ENCODE measurements around the gene RRAS2. TPM values are rescaled to one million over a fixed set of nuclear protein-coding genes. Genes with fewer than 3 reads are reported as not detected.
A peak's percentile ranks its signal among the peaks of the same experiment; 100 is the strongest.
"Not testable (repeated sequence)": the region's sequence is repeated elsewhere in the genome, so short reads cannot be mapped to it uniquely, and the experiment has no call there.

RRAS2 gene
- 23.4 TPM for total RNA-seq

DNA sequence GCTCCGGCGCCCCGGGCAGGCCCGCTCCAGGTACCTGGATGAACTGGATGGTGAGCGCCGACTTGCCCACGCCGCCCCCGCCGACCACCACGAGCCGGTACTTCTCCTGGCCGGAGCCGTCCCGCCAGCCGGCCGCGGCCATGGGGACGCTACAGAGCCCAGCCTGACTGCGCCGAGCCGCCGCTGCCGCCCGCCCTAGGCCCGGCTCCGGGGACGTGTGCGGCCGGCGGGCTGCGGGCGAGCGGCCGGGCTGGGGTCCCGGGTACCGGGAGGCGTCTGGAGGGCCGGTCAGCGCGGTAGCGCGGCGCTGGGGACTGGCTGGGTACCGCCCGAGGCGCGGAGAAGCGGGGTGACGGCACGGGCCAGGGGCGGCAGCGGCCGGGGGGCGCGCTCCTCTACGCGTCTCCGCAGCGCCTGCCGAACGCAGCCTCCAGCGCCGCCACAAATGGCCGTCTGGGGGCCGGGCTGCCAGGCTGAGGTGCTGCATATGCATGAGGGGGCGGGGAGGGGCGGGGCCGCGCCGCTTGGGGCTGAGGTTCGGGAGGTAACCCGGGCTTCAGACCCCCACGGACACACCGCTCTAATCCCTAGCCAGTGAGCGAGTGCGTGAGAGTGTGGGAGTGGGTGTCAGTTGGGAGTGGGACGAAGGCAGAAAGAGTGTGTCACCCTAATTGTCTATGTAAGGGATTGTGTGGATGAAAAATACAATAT is at the start of gene RRAS2:
Gene RRAS2, minus strand, starts transcription at position 455 of the 711 bp plus-strand sequence. Its CDS starts 313 bp downstream, at position 142.
- intact Hi-C loops (cut with DNase I), result no loop called here
- ATAC-seq, result peak; percentile 90
- peak; percentile 81 for DNase-seq (ENCODE audit: low spot score)

- no peak for DNase-seq (ENCODE audit: low spot score)
- no peak for ATAC-seq
- intact Hi-C loops (cut with DNase I), result no loop called here
These were observed 49.6 kb upstream of the RRAS2 start for GRCh38 chr11:14408612-14409011.

GRCh38 chr11:14406116-14406515 is 47.1 kb upstream of the RRAS2 start:
- intact Hi-C loops (cut with DNase I); ATAC-seq; DNase-seq (ENCODE audit: low spot score): not testable (repeated sequence)

GRCh38 chr11:14403528-14403927 is 44.5 kb upstream of the RRAS2 start:
- ATAC-seq; DNase-seq (ENCODE audit: low spot score); intact Hi-C loops (cut with DNase I): not testable (repeated sequence)

- DNase-seq (ENCODE audit: low spot score) (no peak), ATAC-seq (no peak)
- intact Hi-C loops (cut with DNase I), result no loop called here
These were observed 40.1 kb upstream of the RRAS2 start for GRCh38 chr11:14399087-14399486.

- intact Hi-C loops (cut with DNase I), result no loop called here
- DNase-seq (ENCODE audit: low spot score) (no peak), ATAC-seq (no peak)
These were observed 37.3 kb upstream of the RRAS2 start for GRCh38 chr11:14396273-14396672.

GRCh38 chr11:14393889-14394288 is 34.9 kb upstream of the RRAS2 start:
- no peak for DNase-seq (ENCODE audit: low spot score)
- intact Hi-C loops (cut with DNase I), result no loop called here

GRCh38 chr11:14393129-14393528 is 34.1 kb upstream of the RRAS2 start:
- intact Hi-C loops (cut with DNase I), result no loop called here
- no peak for ATAC-seq
- no peak for DNase-seq (ENCODE audit: low spot score)

More at GRCh38 chr11:14393889-14394288, 34.9 kb upstream of the RRAS2 start:
- no peak for ATAC-seq

GRCh38 chr11:14390669-14391068 is 31.7 kb upstream of the RRAS2 start:
- no peak for ATAC-seq
- intact Hi-C loops (cut with DNase I), result no loop called here

DNA sequence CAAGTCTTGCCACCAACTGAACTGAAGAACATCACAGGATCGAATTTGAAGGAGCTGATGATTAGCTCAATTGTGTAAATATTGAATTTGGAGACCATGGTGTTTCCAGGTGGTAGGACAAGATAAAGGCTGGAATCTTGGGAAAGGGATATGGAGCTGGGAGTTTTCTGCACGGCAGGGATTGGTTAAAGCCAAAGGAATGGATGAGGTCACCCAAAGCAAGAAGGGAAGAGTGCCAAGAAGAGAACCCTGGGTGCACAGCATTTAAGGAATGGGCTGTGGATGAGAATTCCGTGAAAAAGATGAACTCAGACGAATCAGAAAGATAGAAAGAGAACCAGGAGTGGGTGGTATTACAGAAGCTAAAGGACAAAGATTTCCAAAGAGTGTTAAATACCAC is 29.4 kb upstream of the RRAS2 start:
- no peak for DNase-seq (ENCODE audit: low spot score)
- no peak for ATAC-seq
- intact Hi-C loops (cut with DNase I), result no loop called here

More at GRCh38 chr11:14390669-14391068, 31.7 kb upstream of the RRAS2 start:
- DNase-seq (ENCODE audit: low spot score), result no peak

DNA sequence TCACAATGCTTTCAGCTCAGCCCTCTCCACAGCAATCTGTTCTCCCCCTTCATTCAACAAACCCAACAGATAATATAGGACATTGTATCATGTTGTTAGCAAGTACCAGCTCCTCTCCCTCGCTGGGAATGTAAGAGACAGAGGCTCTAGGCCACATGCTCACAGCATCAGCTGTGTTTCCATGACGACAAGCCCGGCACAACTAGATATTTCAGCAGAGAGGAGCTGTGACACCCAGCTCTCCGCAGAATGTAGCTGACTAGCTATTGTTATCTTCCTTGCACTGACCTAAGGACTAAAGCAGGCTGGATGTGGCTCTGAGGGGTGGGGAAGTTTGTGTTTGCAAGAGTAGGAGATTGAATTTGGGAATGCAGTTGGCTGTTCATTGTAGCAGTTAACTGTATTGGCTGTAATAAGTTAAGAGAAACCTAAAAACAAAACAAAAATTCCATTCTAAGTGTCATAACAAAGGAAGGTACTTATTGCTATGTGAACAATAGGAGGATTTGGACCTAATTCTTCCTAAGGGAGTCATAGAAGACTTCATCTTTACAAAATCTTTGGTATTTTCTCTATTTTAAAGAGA is 28.0 kb upstream of the RRAS2 start:
- ATAC-seq, result no peak
- intact Hi-C loops (cut with DNase I), result no loop called here

DNA sequence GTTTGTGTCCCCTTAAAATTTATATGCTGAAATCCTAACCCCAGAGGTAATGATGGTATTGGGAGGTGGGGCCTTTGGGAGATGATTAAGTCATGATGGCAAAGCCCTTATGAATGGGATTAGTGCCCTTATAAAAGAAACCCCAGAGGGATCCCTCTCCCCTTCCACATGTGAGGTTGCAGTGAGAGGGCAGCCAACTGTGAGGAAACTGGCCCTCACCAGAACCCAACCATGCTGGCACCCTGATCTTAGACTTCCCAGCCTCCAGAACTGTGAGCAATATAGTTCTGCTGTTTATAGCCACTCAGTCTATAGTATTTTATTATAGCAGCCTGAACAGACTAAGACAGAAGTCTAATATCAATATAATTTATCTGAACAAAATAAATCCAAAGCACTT is 27.1 kb upstream of the RRAS2 start:
- DNase-seq (ENCODE audit: low spot score) (no peak), ATAC-seq (no peak)

More for the DNA sequence above, 28.0 kb upstream of the RRAS2 start:
- DNase-seq (ENCODE audit: low spot score), result no peak

DNA sequence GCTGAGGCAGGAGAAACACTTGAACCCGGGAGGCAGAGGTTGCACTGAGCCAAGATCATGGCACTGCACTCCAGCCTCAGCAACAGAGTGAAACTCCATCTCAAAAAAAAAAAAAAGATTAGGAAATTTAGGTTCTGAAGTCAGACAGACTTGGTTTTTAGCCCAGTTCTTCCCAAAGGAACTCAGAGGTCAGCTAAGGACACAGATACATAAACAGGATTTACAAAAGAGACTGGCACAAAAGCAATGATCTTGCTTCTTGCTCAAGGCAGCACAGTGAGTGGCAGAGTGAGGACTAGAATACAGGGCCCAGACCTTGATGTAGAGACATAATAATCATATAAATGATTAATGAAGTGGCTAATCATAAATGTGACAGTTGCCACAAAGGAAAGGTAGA is 25.4 kb upstream of the RRAS2 start:
- DNase-seq (ENCODE audit: low spot score), result no peak
- intact Hi-C loops (cut with DNase I), result no loop called here
- peak; percentile 47 for ATAC-seq

More for the DNA sequence above, 27.1 kb upstream of the RRAS2 start:
- intact Hi-C loops (cut with DNase I), result no loop called here

DNA sequence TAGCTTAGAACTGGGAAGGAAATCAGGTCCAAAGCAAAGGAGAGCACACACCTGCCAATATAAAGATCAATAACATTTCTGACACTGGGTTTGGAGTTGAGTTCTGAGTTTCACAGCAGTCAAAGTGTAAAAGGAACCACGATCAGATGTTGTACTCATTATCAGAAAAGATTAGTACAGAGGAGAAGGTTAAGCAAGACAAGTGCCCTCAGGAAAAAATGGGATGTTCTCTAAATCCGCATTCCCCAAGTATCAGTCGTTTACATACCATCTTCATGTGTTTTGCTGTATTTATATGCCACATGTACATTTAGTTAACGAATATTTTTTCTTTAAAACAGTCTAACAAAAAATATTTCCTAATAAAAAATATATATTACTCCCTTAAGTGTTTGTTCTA is 23.0 kb upstream of the RRAS2 start:
- intact Hi-C loops (cut with DNase I), result no loop called here

GRCh38 chr11:14380947-14381561 is 22.1 kb upstream of the RRAS2 start:
- DNase-seq (ENCODE audit: low spot score) (peak; percentile 82), ATAC-seq (peak; percentile 92)
- intact Hi-C loops (cut with DNase I), result no loop called here

More for the DNA sequence above, 23.0 kb upstream of the RRAS2 start:
- DNase-seq (ENCODE audit: low spot score) (no peak), ATAC-seq (no peak)

DNA sequence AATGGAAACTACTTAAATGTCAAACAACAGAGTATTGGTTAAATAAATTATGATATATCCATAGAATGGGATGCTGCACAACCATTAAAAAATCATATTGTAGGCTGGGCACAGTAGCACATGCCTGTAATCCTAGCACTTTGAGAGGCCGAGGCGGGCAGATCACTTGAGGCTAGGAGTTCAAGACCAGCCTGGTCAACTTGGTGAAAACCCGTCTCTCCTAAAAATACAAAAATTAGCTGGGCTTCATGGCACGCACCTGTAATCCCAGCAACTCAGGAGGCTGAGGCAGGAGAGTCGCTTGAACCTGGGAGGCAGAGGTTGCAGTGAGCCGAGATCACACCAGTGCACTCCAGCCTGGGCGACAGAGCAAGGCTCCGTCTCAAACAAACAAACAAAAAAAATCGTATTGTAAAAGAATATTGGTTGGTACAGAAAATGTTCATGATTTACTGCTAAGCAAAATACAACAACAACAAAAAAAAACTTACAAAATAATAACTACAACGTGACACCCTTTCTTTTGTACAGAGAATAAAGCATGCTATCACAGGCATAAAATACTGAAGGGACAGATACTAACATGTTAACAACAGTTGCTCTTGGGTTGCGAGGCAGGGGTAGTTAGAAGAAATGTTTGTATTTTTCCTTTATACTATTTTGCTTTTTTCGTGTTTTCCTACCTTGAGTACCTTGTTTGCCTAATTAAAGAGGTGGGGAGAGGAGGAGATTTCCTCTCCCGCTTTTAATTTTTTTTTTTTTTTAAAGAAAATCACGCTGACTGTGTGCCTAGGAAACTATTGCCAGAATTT is 21.3 kb upstream of the RRAS2 start:
- no peak for DNase-seq (ENCODE audit: low spot score)
- intact Hi-C loops (cut with DNase I), result no loop called here
- no peak for ATAC-seq

DNA sequence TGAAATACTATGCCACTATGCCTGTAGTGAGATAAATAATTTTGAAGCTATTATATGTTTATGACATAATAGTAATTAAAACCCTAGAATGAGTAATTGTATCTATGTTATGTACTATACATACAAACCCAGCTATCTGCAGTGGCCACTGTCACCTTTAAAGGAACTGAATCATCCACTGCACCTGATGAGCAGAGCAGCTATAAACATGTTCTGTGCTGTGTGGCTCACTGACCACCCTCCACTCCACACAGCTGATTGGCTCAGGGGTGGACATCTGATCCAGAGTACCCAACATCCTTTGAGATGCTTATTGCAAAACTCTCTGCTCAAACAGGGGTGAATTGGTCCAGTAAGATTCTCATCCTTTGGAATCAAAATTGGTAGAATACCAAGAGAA is 19.2 kb upstream of the RRAS2 start:
- intact Hi-C loops (cut with DNase I), result no loop called here
- DNase-seq (ENCODE audit: low spot score) (no peak), ATAC-seq (no peak)

- DNase-seq (ENCODE audit: low spot score), result no peak
- ATAC-seq, result no peak
- intact Hi-C loops (cut with DNase I), result no loop called here
These were observed 17.9 kb upstream of the RRAS2 start for GRCh38 chr11:14376920-14377319.
